Chondrocyte (in vitro differentiated cells): ENCODE measurements around the gene MUS81. TPM values are rescaled to one million over a fixed set of nuclear protein-coding genes. Genes with fewer than 3 reads are reported as not detected.
A peak's percentile ranks its signal among the peaks of the same experiment; 100 is the strongest.

Source experiments
- DNase-seq: peaks from one replicate; pipeline ENCODE4 v3.0.0; 2021; ENCODE audit warnings: mixed read lengths, low spot score
- H3K27ac Mint-ChIP-seq: one replicate; pipeline ENCODE4 v1.8.0; 2021; ENCODE audit warnings: mild to moderate bottlenecking, moderate library complexity, mixed read lengths; ENCODE audit not compliant: unreplicated experiment
- H3K27me3 Mint-ChIP-seq: 2 replicates; pipeline ENCODE4 v1.8.0; 2021; ENCODE audit warnings: low read depth, mixed read lengths
- H3K36me3 Mint-ChIP-seq: 2 replicates; pipeline ENCODE4 v1.8.0; 2021; ENCODE audit warnings: low read depth, mixed read lengths
- H3K4me1 Mint-ChIP-seq: 2 replicates; pipeline ENCODE4 v1.8.0; 2021; ENCODE audit warnings: low read depth, mild to moderate bottlenecking, mixed read lengths
- H3K4me3 Mint-ChIP-seq: one replicate; pipeline ENCODE4 v1.8.0; 2021; ENCODE audit warnings: mild to moderate bottlenecking, moderate library complexity, mixed read lengths; ENCODE audit not compliant: unreplicated experiment
- H3K9me3 Mint-ChIP-seq: 2 replicates; pipeline ENCODE4 v1.8.0; 2021; ENCODE audit warnings: low read depth, mixed read lengths
- CTCF ChIP-seq: fragments of 200-600 bp; sonication (generic); IDR thresholded peaks from 2 replicates; pipeline ENCODE4 v1.5.0; 2021; ENCODE audit warnings: antibody characterized with exemption, mild to moderate bottlenecking, moderate library complexity
- total RNA-seq: library from RNA; stranded (reverse); gene quantifications from 3 replicates; pipeline ENCODE4 v1.2.1, GENCODE V29; 2021

MUS81 gene
- total RNA-seq, 1 donor from 2014 or later = 68.4 TPM

- peaks cover 53% of the 10 kb centered on the region for H3K4me1 Mint-ChIP-seq
- H3K27ac Mint-ChIP-seq = peak overlapping the region; percentile 80
- TF ChIP-seq CTCF = no peak
- H3K27me3 Mint-ChIP-seq = no peaks in the 10 kb centered on the region
- H3K4me3 Mint-ChIP-seq = no peak overlapping the region
- H3K9me3 Mint-ChIP-seq = no peaks in the 10 kb centered on the region
- DNase-seq = peak; percentile 80
- peaks cover 20% of the 10 kb centered on the region for H3K36me3 Mint-ChIP-seq
These were observed 3.0 kb downstream of the MUS81 start for GRCh38 chr11:65862941-65863888.

DNA sequence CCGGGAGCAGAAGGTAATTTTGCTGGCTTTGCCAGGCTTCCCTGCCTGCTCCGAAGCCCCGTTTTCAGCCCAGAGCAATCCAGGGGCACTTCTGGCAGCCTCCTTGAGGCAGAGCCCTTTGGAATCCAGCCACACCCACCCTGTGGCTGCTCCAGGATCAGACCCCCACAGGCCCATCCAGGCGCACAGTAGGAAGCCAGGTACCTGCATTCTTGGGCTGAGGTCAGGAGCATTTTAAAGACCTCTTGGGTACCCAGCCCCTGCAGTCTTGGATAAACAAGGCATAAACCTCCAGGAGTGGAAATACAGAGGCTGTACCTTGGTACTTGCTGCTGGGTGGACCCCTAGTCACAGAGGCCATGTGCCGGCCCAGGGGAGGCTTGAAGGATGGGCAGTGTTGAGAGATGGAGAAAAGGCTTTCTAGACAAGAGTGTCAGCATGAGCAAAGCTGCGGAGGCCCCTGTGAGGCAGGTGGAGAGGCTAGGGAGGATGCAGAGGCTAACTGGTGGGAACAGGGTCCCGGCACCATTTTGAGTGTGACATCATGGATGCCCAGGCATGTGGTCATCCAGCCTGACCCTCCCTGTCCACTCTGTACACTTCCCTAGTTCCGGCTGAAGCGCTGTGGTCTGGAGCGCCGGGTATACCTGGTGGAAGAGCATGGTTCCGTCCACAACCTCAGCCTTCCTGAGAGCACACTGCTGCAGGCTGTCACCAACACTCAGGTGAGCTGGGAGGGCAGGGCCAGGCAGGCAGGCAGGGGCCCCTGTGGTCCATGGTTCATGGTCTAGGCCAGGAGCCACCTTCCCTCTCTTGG is 3.9 kb downstream of the MUS81 start:
- Mint-ChIP-seq H3K4me1 (peaks cover 47% of the 10 kb centered on the region), H3K36me3 (peaks cover 23% of the 10 kb centered on the region), H3K4me3 (no peak overlapping the region), H3K9me3 (no peaks in the 10 kb centered on the region), H3K27ac (peak overlapping the region; percentile 80), H3K27me3 (no peaks in the 10 kb centered on the region)
- peak; percentile 72 for DNase-seq
- TF ChIP-seq CTCF = no peak

GRCh38 chr11:65864706-65865471 is 4.7 kb downstream of the MUS81 start:
- H3K36me3 Mint-ChIP-seq = peaks cover 26% of the 10 kb centered on the region
- no peaks in the 10 kb centered on the region for H3K27me3 Mint-ChIP-seq
- H3K9me3 Mint-ChIP-seq = no peaks in the 10 kb centered on the region
- DNase-seq = peak; percentile 76
- no peak overlapping the region for H3K4me3 Mint-ChIP-seq
- TF ChIP-seq CTCF = no peak
- H3K27ac Mint-ChIP-seq = peak overlapping the region; percentile 71
- peaks cover 46% of the 10 kb centered on the region for H3K4me1 Mint-ChIP-seq

DNA sequence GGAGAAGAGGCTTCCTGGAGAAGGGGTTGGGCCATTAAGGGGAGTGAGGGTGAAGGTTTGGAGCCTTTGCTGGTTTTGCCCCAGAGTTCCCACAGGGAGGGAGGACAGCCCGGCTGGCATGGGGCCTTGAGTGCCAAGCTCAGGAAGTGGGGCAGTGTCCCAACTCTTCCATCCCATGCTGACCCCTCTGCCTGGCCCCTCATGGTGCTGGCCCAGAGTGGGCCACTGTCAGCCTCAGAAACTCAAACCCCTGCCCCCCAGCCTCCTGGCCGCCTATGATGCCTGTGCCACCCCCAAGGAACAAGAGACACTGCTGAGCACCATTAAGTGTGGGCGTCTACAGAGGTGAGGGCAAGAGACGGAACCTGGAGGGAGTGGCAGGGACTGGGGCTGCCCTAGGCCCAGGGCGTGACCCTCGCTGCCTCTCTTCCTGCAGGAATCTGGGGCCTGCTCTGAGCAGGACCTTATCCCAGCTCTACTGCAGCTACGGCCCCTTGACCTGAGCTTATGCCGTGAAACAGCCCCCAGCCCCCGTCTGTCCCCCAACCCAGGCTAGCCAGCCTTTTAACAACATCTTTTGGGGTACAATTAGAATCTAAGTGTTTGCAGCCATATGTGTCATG is 5.4 kb downstream of the MUS81 start:
- Mint-ChIP-seq H3K4me3 (no peak overlapping the region), H3K9me3 (no peaks in the 10 kb centered on the region), H3K4me1 (peaks cover 49% of the 10 kb centered on the region), H3K36me3 (peaks cover 26% of the 10 kb centered on the region), H3K27ac (peak overlapping the region; percentile 71), H3K27me3 (no peaks in the 10 kb centered on the region)
- no peak for TF ChIP-seq CTCF
- peak; percentile 68 for DNase-seq
